Measurements from ENCODE around the gene TPD52L2. TPM values are rescaled to one million over a fixed set of nuclear protein-coding genes. Genes with fewer than 3 reads are reported as not detected.

TPD52L2 gene
- polyA plus RNA-seq, 2 donors, result 82.0 to 107 TPM

DNA sequence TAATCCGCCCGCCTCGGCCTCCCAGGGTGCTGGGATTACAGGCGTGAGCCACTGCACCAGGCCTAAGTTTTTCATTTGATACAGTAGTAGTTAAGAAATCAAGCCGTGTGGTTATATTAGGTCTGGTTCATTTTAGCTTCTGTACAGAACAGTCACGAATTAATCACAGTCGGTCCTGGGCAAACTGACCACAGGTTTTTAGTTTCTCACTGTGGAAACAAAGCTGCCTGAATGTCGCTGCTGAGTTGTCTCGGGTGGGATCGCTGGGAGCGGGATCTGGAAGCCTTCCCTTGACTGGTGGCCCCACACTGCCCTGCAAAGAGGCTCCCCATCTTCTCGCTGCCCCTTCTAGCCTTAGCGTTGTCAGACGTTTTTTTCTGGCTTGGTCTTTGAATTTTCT lies 72.5 kb downstream of the TPD52L2 start:
- Histone ChIP-seq H3K4me3 (ENCODE audit: low read depth in 1 of 2, low read length in 2 of 2) (no peak overlapping the region), H3K36me3 (ENCODE audit: control insufficient read depth in 2 of 2, insufficient read depth in 2 of 2, low read length in 1 of 2) (peaks cover 11 to 43% of the 10 kb centered on the region in 2 donors), H3K9me3 (ENCODE audit: control insufficient read depth in 2 of 2, insufficient read depth in 1 of 2, low read depth in 1 of 2, low read length in 1 of 2) (peaks cover 0 to 2% of the 10 kb centered on the region in 2 donors), H3K27ac (ENCODE audit: low read depth in 2 of 2, low read length in 1 of 2) (no peak overlapping the region), H3K4me1 (ENCODE audit: control insufficient read depth in 2 of 2, insufficient read depth in 2 of 2, low read length in 1 of 2) (peaks cover 0 to 9% of the 10 kb centered on the region in 2 donors), H3K27me3 (ENCODE audit: control insufficient read depth in 1 of 2, insufficient read depth in 2 of 2, low read length in 2 of 2) (no peaks in the 10 kb centered on the region)
- 85 to 86% methylated on average over 14 of the region's 14 CpGs for WGBS, 2 donors

DNA sequence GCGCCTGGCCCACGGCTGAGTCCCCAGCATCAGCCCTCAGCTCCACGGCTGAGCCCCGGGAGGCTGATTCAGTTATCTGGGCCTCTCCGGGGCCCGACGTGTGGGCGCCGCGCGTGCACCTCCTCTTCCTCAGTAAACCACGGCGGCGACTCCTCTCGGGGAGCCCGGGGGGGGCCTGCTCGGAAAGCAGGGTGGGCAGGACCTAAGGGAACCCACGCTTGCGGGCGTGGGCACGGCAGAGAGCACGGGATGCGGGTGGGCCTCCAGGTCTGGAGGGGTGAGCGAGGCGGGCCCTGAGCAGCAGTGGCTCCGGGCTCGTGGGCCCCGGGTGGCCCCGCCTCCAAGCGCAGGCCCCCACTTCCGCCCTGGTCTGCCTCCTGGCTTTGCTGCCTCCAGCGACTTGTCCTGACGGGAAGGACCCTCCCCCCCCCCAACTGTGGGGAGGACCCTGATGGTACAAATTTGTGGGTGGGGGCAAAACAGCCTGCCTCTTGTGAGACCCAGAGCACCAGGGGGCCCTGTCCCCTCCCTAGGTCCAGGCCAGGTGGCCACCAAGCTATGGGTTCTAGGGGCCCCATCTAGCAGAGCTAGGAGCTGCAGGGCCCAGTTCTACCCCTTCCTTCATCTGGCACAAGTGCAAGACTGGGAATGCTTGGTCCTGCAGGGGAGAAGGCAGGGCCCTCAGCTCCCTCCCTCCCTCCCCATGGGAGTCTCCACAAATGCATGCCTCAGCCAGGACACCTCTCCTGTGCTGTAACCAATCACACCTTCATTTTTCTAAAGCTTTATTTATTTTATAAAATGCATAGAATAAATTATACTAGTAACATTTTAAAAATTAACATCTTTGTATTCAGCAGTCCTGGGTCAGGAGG lies 74.2 kb downstream of the TPD52L2 start:
- Histone ChIP-seq H3K27ac (ENCODE audit: low read depth in 2 of 2, low read length in 1 of 2) (peak overlapping the region in 1 of 2 donors; percentile 61), H3K36me3 (ENCODE audit: control insufficient read depth in 2 of 2, insufficient read depth in 2 of 2, low read length in 1 of 2) (peaks cover 11 to 51% of the 10 kb centered on the region in 2 donors), H3K4me1 (ENCODE audit: control insufficient read depth in 2 of 2, insufficient read depth in 2 of 2, low read length in 1 of 2) (peaks cover 5 to 19% of the 10 kb centered on the region in 2 donors), H3K4me3 (ENCODE audit: low read depth in 1 of 2, low read length in 2 of 2) (no peak overlapping the region), H3K9me3 (ENCODE audit: control insufficient read depth in 2 of 2, insufficient read depth in 1 of 2, low read depth in 1 of 2, low read length in 1 of 2) (peaks cover 0 to 2% of the 10 kb centered on the region in 2 donors), H3K27me3 (ENCODE audit: control insufficient read depth in 1 of 2, insufficient read depth in 2 of 2, low read length in 2 of 2) (no peaks in the 10 kb centered on the region)
- WGBS, 2 donors, result 83 to 85% methylated on average over 29 to 33 of the region's 33 CpGs

DNA sequence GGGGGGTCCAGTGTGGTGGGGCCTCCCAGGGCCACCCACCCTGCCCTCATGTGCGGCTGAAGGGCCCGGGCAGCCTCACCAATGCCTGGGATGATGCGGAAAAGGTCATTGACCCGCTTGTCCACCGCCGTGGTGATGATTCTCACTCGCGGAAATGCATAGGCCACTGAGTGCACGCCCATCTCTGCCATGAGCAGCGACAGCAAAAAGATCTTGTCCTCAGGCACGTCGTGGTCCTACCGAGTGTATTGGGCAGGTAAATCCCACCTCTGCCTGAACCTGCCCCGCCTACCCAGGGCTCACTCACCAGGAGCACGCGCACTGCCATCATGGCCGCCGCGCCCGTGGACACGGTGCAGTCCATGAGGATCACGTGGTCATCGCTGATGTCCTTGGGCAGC lies 75.0 kb downstream of the TPD52L2 start:
- Histone ChIP-seq H3K36me3 (ENCODE audit: control insufficient read depth in 2 of 2, insufficient read depth in 2 of 2, low read length in 1 of 2) (peaks cover 7 to 52% of the 10 kb centered on the region in 2 donors), H3K27ac (ENCODE audit: low read depth in 2 of 2, low read length in 1 of 2) (no peak overlapping the region), H3K9me3 (ENCODE audit: control insufficient read depth in 2 of 2, insufficient read depth in 1 of 2, low read depth in 1 of 2, low read length in 1 of 2) (peaks cover 0 to 2% of the 10 kb centered on the region in 2 donors), H3K4me1 (ENCODE audit: control insufficient read depth in 2 of 2, insufficient read depth in 2 of 2, low read length in 1 of 2) (peaks cover 5 to 19% of the 10 kb centered on the region in 2 donors), H3K4me3 (ENCODE audit: low read depth in 1 of 2, low read length in 2 of 2) (no peak overlapping the region), H3K27me3 (ENCODE audit: control insufficient read depth in 1 of 2, insufficient read depth in 2 of 2, low read length in 2 of 2) (no peaks in the 10 kb centered on the region)
- WGBS, 2 donors, result 85 to 90% methylated on average over 23 of the region's 23 CpGs

DNA sequence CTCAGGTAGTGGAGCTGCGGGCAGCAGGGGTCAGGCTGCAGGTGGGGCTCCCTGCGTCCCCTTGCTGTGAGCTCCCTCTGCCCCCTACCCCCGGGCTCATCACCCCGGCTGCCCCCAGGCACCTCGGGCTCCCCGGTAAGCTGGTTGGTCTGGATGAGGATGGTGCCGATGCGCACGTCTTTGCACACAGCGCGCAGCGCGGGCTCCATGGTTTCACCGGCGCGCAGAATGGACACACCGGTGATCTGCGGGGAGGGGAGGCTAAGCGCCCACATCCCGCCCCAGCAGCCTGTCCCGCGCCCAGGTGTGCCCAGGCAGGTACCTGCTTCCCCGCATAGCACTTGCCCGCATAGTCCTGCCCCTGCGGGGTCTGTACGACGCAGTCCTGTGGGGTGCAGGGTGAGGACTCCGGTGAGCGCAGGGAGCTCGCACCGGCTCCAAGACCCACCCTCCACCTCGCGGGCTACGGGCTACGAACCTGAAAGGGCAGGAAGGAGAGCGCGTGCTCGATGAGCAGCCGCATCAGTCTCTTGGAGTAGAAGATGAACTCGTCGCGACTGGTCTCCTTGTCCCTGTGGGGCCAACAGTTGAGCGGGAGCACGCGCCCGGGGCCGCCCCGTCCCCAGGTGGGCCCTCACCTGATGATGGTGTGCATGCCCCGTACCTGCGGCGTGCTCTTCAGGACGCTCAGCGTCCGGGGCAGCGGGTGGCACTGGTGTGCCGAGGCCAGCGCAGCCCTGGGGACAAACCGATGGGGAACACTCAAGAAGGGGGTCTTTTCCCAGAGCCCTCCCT lies 75.6 kb downstream of the TPD52L2 start:
- peaks cover 5 to 19% of the 10 kb centered on the region in 2 donors for H3K4me1 ChIP-seq (ENCODE audit: control insufficient read depth in 2 of 2, insufficient read depth in 2 of 2, low read length in 1 of 2)
- no peak overlapping the region for H3K4me3 ChIP-seq (ENCODE audit: low read depth in 1 of 2, low read length in 2 of 2)
- no peaks in the 10 kb centered on the region for H3K27me3 ChIP-seq (ENCODE audit: control insufficient read depth in 1 of 2, insufficient read depth in 2 of 2, low read length in 2 of 2)
- H3K36me3 ChIP-seq (ENCODE audit: control insufficient read depth in 2 of 2, insufficient read depth in 2 of 2, low read length in 1 of 2), result peaks cover 7 to 53% of the 10 kb centered on the region in 2 donors
- H3K9me3 ChIP-seq (ENCODE audit: control insufficient read depth in 2 of 2, insufficient read depth in 1 of 2, low read depth in 1 of 2, low read length in 1 of 2), result peaks cover 0 to 2% of the 10 kb centered on the region in 2 donors
- 92 to 94% methylated on average over 58 of the region's 58 CpGs for WGBS, 2 donors
- H3K27ac ChIP-seq (ENCODE audit: low read depth in 2 of 2, low read length in 1 of 2), result peak overlapping the region; percentile 64 to 97

Other genes with a start within 250 kb of the TPD52L2 start
- gene GMEB2, start 238.2 kb upstream of the TPD52L2 start, polyA plus RNA-seq, result 1 to 10 TPM; 7.6 to 8.8 TPM
- 1 to 10 TPM; 3.7 to 6.1 TPM for gene STMN3, start 211.8 kb upstream of the TPD52L2 start, polyA plus RNA-seq
- 10 to 100 TPM in 1 of 2 donors, 1 to 10 TPM in 1; 8.1 to 14.5 TPM for gene RTEL1, start 207.0 kb upstream of the TPD52L2 start, polyA plus RNA-seq
- 10 to 100 TPM in 1 of 2 donors, 1 to 10 TPM in 1; 2.6 to 15.2 TPM for gene TNFRSF6B, start 168.6 kb upstream of the TPD52L2 start, polyA plus RNA-seq
- gene ARFRP1, start 157.3 kb upstream of the TPD52L2 start, polyA plus RNA-seq, result 10 to 100 TPM; 33.9 to 35.4 TPM
- gene ZGPAT, start 157.2 kb upstream of the TPD52L2 start, polyA plus RNA-seq, result 10 to 100 TPM; 24.4 to 38.9 TPM
- 10 to 100 TPM; 12.6 to 24.5 TPM for gene LIME1, start 128.6 kb upstream of the TPD52L2 start, polyA plus RNA-seq
- gene SLC2A4RG, start 125.5 kb upstream of the TPD52L2 start, polyA plus RNA-seq, result 10 to 100 TPM; 43.8 to 77.5 TPM
- 1 to 10 TPM in 1 of 2 donors, under 1 TPM in 1; 0.68 to 1.0 TPM for gene ZBTB46, start 34.0 kb upstream of the TPD52L2 start, polyA plus RNA-seq
- gene ABHD16B, start 3.8 kb upstream of the TPD52L2 start, polyA plus RNA-seq, result under 1 TPM; 0.42 to 0.92 TPM
- 10 to 100 TPM; 42.9 to 59.4 TPM for gene DNAJC5, start 29.9 kb downstream of the TPD52L2 start, polyA plus RNA-seq
- gene UCKL1, start 91.1 kb downstream of the TPD52L2 start, polyA plus RNA-seq, result 10 to 100 TPM; 40.6 to 47.3 TPM
- 10 to 100 TPM; 10.1 to 18.3 TPM for gene ZNF512B, start 104.7 kb downstream of the TPD52L2 start, polyA plus RNA-seq
- 10 to 100 TPM in 1 of 2 donors, 1 to 10 TPM in 1; 9.4 to 13.1 TPM for gene SAMD10, start 114.4 kb downstream of the TPD52L2 start, polyA plus RNA-seq
- 10 to 100 TPM; 24.6 to 39.0 TPM for gene PRPF6, start 115.9 kb downstream of the TPD52L2 start, polyA plus RNA-seq
- gene C20orf204, start 170.9 kb downstream of the TPD52L2 start, polyA plus RNA-seq, result under 1 TPM; 0.38 to 0.67 TPM
- 1 to 10 TPM; 3.1 to 7.5 TPM for gene SOX18, start 184.4 kb downstream of the TPD52L2 start, polyA plus RNA-seq
- 10 to 100 TPM; 14.8 to 15.3 TPM for gene TCEA2, start 197.9 kb downstream of the TPD52L2 start, polyA plus RNA-seq
- gene RGS19, start 214.2 kb downstream of the TPD52L2 start, polyA plus RNA-seq, result 1 to 10 TPM; 5.0 to 8.7 TPM
- under 1 TPM; 0.13 to 0.14 TPM for gene OPRL1, start 214.8 kb downstream of the TPD52L2 start, polyA plus RNA-seq
- gene LKAAEAR1, start 219.1 kb downstream of the TPD52L2 start, polyA plus RNA-seq, result under 1 TPM in 1 of 2 donors, not detected in 1; 0.09 TPM
- not detected for gene NPBWR2, start 242.3 kb downstream of the TPD52L2 start, polyA plus RNA-seq